SU-DHL-6 (cell line): ENCODE data around the gene NFIC.

Experiments used
- H2AFZ ChIP-seq: fragments of 200-600 bp; sonication (generic); 2 replicates; pipeline ENCODE4 v1.6.1; 2014; ENCODE audit warnings: low read depth, mild to moderate bottlenecking, moderate library complexity, mixed read lengths, antibody characterized with exemption, low read length; ENCODE audit not compliant: severe bottlenecking
- H3F3A ChIP-seq: fragments of 200-600 bp; shearing (Covaris generic); 2 replicates; pipeline ENCODE4 v1.6.0; 2016; ENCODE audit warnings: antibody characterized with exemption, mild to moderate bottlenecking; ENCODE audit not compliant: insufficient read depth
- H3K27ac ChIP-seq: fragments of 200-600 bp; sonication (generic); 2 replicates; pipeline ENCODE4 v1.5.1; 2016; ENCODE audit warnings: low read depth, mild to moderate bottlenecking, low read length, moderate library complexity, mixed read lengths
- H3K27me3 ChIP-seq: fragments of 200-600 bp; sonication (generic), shearing (Covaris generic); 2 replicates; pipeline ENCODE4 v1.6.0; 2014; ENCODE audit warnings: mild to moderate bottlenecking, low read length
- H3K36me3 ChIP-seq: fragments of 200-600 bp; sonication (generic); 2 replicates; pipeline ENCODE4 v1.6.1; 2014; ENCODE audit warnings: mild to moderate bottlenecking, low read length, mixed read lengths
- H3K4me2 ChIP-seq: fragments of 300-600, 200-600 bp; shearing (Covaris generic), sonication (generic); 2 replicates; pipeline ENCODE4 v1.6.0; 2014; ENCODE audit warnings: low read length, low read depth, mild to moderate bottlenecking; ENCODE audit not compliant: poor library complexity, severe bottlenecking
- H3K4me3 ChIP-seq: fragments of 200-600 bp; sonication (generic); 2 replicates; pipeline ENCODE4 v1.5.1; 2014; ENCODE audit warnings: antibody characterized with exemption, low read length, mild to moderate bottlenecking, mixed read lengths; ENCODE audit not compliant: insufficient read depth, poor library complexity, severe bottlenecking
- H3K79me2 ChIP-seq: fragments of 200-600 bp; sonication (generic); 2 replicates; pipeline ENCODE4 v1.6.1; 2014; ENCODE audit warnings: mild to moderate bottlenecking, low read length, moderate library complexity; ENCODE audit not compliant: insufficient read depth
- H3K9ac ChIP-seq: fragments of 200-600 bp; sonication (generic); 2 replicates; pipeline ENCODE4 v1.7.0; 2014; ENCODE audit warnings: mild to moderate bottlenecking, low read length
- H3K9me2 ChIP-seq: fragments of 200-600 bp; sonication (generic); replicated peaks from 2 replicates; pipeline ENCODE4 v1.6.1; 2014; ENCODE audit warnings: low read length; ENCODE audit not compliant: insufficient read depth
- H3K9me3 ChIP-seq: fragments of 200-600 bp; sonication (generic); 2 replicates; pipeline ENCODE4 v1.6.1; 2014; ENCODE audit warnings: low read length, mixed read lengths; ENCODE audit not compliant: insufficient read depth
- H4K20me1 ChIP-seq: fragments of 200-600 bp; sonication (generic); 2 replicates; pipeline ENCODE4 v1.6.1; 2014; ENCODE audit warnings: low read depth, mild to moderate bottlenecking, antibody characterized with exemption, low read length, moderate library complexity, mixed read lengths
- CTCF ChIP-seq: fragments of 200-600 bp; sonication (generic); IDR thresholded peaks from one replicate; pipeline ENCODE4 v1.5.1; 2017; ENCODE audit warnings: antibody characterized with exemption, mild to moderate bottlenecking, low read length, moderate library complexity; ENCODE audit not compliant: insufficient read depth, poor library complexity, severe bottlenecking
- EZH2phosphoT487 ChIP-seq: fragments of 200-600 bp; sonication (generic), shearing (Covaris generic); conservative IDR thresholded peaks from 2 replicates; pipeline ENCODE4 v1.6.1; 2018; ENCODE audit warnings: mild to moderate bottlenecking, antibody characterized with exemption, low read length, moderate library complexity, mixed read lengths

NFIC gene

DNA sequence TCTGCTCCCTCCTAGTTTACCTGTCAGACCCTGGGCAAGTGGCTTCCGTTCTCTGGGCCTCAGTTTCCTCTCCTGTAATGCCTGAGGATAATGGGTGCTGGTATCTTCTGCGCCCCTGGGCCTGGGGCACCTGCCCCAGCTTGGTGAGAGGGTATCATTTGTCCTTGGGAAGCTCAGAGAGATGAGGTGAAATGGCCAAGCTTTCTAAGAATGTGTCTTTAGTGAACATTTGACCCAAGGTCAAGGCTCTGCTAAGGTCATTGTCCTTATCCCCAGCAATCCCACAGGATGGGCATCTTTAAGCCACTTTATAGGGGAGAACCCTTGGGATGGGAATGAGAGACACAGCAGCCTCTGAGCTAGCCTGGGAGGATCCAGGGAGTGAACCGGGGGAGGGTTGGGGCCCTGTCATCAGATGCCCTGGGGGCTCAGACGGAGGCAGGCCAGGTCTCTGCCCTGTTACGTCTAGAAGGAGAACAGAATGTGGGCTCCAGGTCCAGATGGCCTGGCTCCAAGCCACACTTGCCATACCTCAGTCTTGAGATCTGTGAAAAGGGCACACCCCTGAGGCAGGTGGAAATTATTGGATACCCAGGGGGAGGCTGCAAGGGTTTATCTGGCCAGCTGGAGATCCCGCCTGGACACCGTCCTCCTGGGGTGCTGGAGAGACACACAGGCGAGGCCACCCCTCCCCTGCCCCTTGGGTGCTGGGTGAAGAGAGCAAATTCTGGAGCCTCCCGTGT is 1.1 kb upstream of the NFIC start:
- Histone ChIP-seq H3K4me2 (no peak overlapping the region), H3F3A (no peaks in the 10 kb centered on the region), H3K9me3 (no peaks in the 10 kb centered on the region), H3K36me3 (no peaks in the 10 kb centered on the region), H4K20me1 (no peaks in the 10 kb centered on the region), H3K4me3 (no peak overlapping the region), H3K9me2 (no peaks in the 10 kb centered on the region), H3K27ac (no peak overlapping the region), H3K79me2 (no peaks in the 10 kb centered on the region), H2AFZ (no peak overlapping the region), H3K27me3 (no peaks in the 10 kb centered on the region), H3K9ac (no peak overlapping the region)
- TF ChIP-seq EZH2phosphoT487 (no peak), CTCF (no peak)

DNA sequence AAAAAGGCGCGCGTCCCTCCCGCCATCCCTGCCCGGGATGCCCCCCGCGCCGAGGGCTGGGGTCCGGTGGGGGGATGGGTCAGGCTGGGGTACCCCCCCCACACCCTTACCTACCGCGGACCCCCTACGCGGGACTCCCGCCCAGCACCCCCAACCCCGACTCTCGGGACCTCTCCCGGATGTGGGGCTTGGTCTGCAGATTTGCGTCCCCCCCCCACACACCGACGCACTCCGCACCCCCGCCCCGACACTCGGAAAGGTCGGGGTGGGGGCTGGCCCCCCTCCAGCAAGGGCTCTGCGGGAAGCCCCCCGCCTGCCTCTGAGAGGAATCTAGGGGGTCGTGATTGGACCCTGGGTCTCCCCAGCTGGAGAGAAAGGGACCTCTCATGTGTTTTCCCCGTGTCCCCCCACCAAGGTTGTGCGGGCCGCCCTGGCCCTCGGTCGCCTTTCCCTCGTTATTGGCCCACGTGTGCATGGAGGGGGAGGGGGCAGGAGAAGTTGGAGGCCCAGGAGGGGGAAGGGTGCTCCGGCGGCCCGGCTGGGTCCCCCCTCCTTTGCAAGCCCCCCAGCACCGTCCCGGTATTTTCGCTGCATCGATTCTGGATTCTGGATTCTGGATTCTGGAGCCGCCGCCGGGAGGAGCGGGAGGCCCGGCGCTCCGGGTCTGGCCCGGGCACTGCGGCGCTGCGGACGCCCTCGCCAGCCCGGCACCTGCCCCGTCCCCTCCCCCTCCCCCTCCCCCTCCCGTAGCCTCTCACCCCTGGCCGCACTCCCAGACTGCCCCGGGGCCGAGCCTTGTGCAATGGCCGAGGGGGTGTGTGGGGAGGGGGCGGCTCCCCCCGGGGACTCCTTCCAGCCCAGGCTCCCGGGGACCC is 607 bp downstream of the NFIC start:
- Histone ChIP-seq H3K27ac (no peak overlapping the region), H3K9me3 (no peaks in the 10 kb centered on the region), H3K9ac (no peak overlapping the region), H2AFZ (no peak overlapping the region), H3K79me2 (no peaks in the 10 kb centered on the region), H3K4me2 (no peak overlapping the region), H3K4me3 (no peak overlapping the region), H3K27me3 (no peaks in the 10 kb centered on the region), H3K36me3 (no peaks in the 10 kb centered on the region), H3F3A (no peaks in the 10 kb centered on the region), H4K20me1 (no peaks in the 10 kb centered on the region), H3K9me2 (no peaks in the 10 kb centered on the region)
- TF ChIP-seq CTCF = no peak
- no peak for TF ChIP-seq EZH2phosphoT487

- H3K9ac ChIP-seq = no peak overlapping the region
- no peak for TF ChIP-seq CTCF
- TF ChIP-seq EZH2phosphoT487 = no peak
- H3K9me2 ChIP-seq = no peaks in the 10 kb centered on the region
- no peak overlapping the region for H2AFZ ChIP-seq
- no peaks in the 10 kb centered on the region for H3K9me3 ChIP-seq
- no peaks in the 10 kb centered on the region for H4K20me1 ChIP-seq
- no peaks in the 10 kb centered on the region for H3K36me3 ChIP-seq
- H3K27me3 ChIP-seq = no peaks in the 10 kb centered on the region
- no peak overlapping the region for H3K4me3 ChIP-seq
- no peaks in the 10 kb centered on the region for H3F3A ChIP-seq
- H3K27ac ChIP-seq = no peak overlapping the region
- H3K79me2 ChIP-seq = no peaks in the 10 kb centered on the region
- H3K4me2 ChIP-seq = no peak overlapping the region
Measured at GRCh38 chr19:3367628-3368440, 1.5 kb downstream of the NFIC start.
